A172 (cell line): ENCODE measurements around the gene CEP152. TPM values are rescaled to one million over a fixed set of nuclear protein-coding genes. Genes with fewer than 3 reads are reported as not detected.
A peak's percentile ranks its signal among the peaks of the same experiment; 100 is the strongest.
"Not testable (repeated sequence)": the region's sequence is repeated elsewhere in the genome, so short reads cannot be mapped to it uniquely, and the experiment has no call there.

Source experiments
- DNase-seq: peaks from one replicate; pipeline ENCODE4 v3.0.0-alpha.2; 2015; ENCODE audit warnings: low spot score
- total RNA-seq: library from RNA; depleted of rRNA; stranded (reverse); fragments of >200 nt; shearing (Covaris generic); gene quantifications from 2 replicates; pipeline ENCODE4 v1.2.3, GENCODE V29; 2014

CEP152 gene
- total RNA-seq, 1 experiment from 2014 or later, result 9.8 TPM

DNA sequence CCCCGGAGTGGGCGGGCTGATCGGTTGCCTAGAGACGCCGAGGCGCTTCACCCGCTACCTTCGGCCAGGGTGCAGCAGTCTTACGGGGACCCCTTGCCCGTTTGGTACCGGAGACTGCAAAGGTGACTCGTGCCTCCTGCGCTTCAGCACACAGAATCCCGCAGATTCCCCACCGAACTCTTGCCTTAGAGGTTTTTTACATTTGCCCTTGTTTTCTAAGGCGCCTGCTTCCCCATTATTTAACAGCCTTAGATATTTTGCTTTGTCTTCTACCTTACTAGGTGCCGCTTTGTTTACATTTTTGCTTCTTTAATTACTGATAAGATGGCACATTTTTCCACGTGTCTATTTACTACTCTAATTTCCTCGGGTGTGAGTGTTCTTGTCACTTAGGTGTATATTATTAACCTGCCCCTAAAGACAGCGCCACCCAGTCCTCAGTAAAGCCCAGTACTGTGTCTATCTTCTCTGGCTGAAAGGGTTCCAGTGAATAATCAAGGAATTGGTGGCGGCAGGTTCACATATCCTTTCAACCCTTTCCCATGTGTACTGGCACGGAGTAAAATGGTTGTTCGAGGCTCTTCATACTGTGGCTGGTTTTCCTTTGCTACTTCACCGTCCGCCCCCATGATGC is 573 bp upstream of the CEP152 start:
- no peak for DNase-seq

DNA sequence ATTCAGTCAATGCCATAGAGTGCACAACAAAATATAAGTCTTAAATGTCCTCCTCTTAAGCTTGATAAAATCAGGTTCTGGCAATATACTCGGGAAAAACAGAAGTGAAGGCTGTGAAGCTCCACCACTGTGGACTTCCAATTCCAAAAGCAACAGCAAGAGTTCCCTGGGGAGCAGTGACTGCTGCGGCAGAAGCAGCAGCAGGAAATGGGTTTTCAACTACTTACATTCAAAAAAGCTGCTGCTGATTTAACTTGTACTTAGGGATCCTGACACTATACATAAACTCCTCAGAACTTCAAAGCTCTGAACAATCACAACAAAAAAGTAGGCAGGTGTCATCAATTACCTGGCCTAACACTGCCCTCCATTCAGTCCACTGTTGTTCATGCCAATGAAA is 4.7 kb downstream of the CEP152 start:
- DNase-seq, result no peak

GRCh38 chr15:48805591-48805990 is 5.3 kb downstream of the CEP152 start:
- DNase-seq, result no peak

- no peak for DNase-seq
Measured at GRCh38 chr15:48803877-48804276, 7.0 kb downstream of the CEP152 start.

GRCh38 chr15:48802867-48803266 is 8.0 kb downstream of the CEP152 start:
- DNase-seq, result peak; percentile 67

DNA sequence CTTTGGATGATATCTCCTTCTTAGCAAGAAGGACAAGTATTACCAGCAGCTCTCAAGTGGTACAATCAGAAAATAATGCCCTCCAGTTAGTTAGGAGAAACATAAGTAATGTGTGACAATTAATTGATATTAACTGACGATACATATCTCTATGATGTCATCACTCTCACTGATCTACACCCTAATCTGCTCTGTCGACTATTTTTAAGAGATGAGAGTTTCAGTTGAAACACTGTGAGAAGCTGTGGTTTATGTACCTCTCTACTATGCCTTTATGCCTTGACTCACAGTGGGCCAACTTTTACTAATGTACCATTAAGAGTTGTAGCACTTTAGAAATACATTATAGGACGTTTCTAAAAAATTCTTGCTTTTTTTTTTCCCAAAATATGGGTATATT is 8.6 kb downstream of the CEP152 start:
- no peak for DNase-seq

DNA sequence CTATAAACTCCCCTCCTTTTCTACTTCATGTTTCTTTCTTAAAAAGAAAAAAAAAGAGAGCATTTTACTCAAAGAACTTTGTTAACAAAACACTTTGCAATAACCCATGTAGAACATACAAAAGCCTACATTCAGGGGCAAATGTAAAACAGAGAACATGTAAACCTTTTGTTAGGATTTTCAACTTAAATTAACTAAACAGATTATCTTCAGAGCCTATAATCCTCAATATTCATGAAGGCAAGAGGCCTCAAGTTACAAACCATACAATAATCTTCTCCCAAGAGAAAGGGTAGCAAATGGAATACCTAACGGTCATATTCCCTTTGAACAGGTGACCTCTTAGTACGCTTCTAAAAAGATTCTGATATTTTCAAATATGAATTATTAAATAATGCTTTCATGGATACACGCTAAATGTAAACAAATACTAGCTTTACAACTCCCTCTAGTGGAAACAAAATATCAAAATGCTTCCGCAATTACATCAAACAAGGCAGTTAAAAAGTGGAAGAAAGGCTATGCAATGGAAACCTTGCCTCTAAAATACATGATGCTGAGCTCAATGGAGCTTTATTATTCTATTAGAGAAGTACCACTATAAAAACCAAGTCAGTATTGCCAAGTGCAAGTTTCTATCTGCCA is 9.9 kb downstream of the CEP152 start:
- no peak for DNase-seq

DNA sequence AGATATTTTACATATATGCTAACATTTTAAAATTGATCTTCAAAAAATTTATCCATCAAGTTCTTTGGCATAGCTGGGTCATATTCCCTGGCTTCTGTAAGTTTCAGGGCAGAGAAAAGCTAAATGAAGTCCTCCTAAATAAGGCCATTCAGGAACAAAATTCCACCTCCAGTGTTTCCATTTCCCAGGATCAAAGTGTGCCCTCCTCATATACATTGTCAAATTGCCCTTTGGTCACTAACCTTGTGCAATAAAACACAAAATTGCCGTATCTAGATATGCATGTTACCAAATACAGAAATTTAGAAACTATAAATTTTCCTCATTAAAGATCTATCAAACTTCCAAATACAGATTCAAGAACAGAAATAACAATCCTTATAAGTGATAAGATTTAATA is 10.6 kb downstream of the CEP152 start:
- DNase-seq, result no peak

DNA sequence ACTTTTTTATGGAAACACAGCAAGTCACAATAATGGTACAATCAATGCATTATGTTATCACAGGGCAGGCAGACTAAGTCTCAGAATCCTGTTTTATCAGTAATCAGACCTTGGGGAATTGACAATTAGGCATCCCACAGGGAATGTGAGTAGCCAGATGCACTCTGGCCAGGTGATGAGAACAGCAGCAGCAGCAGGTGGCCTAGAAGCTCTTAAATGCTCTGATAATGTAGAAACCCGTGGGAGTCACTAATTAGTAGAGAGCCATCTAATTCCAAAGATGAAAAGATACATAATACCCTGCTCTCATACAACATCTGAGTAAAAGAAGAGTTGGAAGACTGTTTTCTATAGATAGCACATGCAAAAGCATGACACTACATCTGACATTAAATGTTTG is 12.6 kb downstream of the CEP152 start:
- no peak for DNase-seq

DNA sequence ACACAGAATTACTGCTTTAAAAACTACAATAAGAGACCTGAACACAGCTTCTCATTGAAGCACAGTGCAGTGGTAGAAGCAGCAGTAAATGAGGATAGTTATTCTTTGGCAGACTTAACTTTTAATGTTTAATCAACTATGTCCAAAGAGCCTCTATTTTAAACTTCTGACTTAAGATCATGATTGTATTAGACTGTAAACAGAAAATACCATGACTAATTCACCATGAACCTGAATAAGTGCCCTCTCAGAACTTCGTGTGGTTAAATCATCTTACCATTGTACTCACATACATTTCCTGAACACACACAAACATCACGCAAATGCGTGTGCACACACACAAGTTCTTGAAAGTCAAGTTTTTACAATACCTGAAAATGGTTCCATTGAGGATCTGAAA is 13.9 kb downstream of the CEP152 start:
- no peak for DNase-seq

DNA sequence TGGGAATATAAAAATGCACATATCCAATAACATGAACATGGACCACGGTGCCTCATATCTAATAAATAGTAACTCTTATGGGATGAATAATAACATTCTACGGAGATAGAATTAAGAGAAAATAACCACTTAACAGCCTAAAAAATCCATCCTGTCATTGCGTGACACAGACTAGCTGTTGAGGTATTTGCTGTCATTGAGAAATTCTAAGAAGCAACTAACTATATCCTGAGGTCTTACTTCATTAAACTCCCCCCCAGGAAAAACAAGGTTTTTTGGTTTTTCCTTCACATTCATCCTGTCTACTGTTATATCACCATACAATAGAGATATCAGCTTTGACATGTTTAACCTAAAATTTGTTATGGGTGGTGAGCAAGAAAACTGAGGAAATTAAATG is 14.3 kb downstream of the CEP152 start:
- no peak for DNase-seq

DNA sequence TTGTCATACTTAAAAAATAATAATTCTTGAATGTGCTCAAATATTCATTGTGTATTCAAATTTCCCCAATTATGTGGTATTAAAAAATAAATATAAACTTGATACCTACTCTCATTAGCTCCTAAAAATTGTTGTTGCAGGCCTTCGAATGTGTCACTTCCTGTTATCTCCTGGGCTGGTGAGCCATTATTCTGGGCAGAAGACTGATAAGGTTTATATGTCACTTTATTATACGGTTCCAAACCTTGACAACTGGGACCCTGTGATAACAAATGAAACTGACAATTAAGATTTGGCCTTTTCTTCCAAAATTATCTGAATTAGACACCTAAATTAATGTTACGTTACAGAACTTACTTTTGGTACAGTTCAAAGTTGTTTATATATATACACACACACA is 15.0 kb downstream of the CEP152 start:
- no peak for DNase-seq

DNA sequence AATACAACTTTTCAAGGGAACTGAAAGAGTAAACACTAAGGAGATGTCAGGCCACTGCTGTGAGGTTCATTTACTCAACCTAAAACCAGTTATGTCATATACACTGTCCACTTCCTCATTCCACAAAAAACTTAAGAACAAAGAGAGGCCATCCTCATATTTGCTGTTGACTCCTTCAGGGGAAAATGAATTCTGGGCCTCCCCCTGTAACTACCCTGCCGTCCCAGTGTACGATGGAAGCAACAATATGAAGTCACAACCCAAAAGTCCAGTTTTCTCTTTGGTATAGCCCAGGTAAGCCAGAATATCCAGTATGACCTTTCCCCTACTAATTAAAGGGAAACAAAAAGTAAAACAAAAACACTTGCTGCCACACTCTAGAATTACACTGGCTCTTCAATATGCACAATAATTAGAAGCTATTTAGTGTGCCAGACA is 16.2 kb downstream of the CEP152 start:
- no peak for DNase-seq

DNA sequence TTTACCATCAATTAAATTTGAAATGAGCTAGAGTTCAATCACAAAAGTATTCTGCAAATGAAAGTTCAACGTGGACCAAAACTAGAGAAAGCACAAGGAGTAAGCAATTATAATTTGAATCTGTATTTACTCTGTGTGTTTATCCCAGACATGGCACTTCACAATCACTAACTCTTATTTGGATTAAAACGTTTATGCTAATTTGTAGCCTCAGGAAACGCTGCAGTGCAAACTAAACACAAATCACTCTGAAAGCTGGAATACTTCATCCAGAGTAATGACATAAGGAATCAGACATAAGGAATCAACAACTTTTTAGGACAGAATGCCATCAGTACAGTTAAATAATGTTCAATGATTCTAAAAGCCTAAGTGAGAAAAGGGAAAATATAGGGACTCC is 18.5 kb downstream of the CEP152 start:
- no peak for DNase-seq

- not testable (repeated sequence) for DNase-seq
Measured at GRCh38 chr15:48790466-48791115, 20.3 kb downstream of the CEP152 start.

GRCh38 chr15:48785712-48786111 is 25.2 kb downstream of the CEP152 start:
- DNase-seq, result no peak

DNA sequence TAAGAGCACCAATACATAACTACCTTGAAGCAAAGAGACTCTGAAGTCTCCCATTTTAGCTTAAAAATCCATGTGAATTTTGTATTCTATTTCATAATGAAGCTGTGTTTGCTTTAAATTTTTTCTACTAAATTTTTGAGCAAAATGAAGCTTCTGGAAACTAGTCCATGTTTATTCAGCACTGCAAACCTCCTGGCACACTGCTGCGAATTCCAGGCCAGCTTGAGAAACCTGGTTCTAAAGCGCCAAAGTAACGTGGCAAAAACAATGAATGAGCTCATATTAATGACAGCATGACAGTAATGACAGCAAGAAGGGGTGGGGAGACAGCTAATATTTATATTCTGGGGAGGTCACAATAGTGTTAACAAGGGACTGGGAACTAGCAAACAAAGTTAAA is 25.7 kb downstream of the CEP152 start:
- no peak for DNase-seq

DNA sequence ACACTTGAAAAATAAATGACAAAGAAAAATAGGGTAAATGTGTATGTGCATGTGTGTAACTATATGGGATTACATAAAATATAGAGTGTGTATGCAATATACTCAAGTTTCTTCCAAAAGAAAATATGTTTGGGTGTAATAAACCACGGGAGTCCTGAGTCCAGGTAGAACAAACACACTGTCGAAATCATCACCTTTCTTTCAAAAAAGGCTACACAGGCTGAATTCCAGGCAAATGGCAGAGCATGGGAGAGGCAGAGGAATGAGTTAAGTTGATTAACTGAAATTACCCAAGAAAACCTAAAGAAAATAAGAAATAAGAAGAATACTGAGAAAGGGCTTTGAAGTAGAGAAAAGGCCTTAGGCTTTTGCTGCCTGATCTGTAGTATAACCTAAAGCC is 26.1 kb downstream of the CEP152 start:
- no peak for DNase-seq

DNA sequence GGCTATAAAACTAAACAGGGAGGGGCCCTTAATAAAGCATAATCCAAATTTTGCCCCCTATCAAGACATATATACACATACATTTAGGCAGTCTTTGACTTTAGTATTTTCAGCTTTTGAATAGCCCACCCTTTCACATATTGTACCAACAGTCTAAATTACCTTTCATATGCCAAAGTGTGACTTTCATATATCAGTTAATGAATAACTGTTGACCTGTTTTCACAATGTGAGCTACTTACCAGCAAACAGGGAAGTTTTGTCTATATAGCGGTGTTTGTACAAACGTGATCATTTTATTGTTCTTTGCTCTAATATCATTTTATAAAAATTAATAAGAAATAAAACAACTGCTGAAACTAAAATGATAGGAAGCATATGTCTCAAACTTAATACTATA is 28.0 kb downstream of the CEP152 start:
- no peak for DNase-seq

GRCh38 chr15:48781481-48782081 is 29.3 kb downstream of the CEP152 start:
- no peak for DNase-seq

GRCh38 chr15:48781017-48781416 is 29.9 kb downstream of the CEP152 start:
- DNase-seq, result no peak

GRCh38 chr15:48778331-48778730 is 32.5 kb downstream of the CEP152 start:
- DNase-seq, result no peak
